Fibroblast of mammary gland (primary cell): ENCODE measurements around the gene CENPO.

ENCODE experiments used
- DNase-seq: peaks from one replicate; pipeline ENCODE4 v3.0.0-alpha.2; 2010; ENCODE audit warnings: low read depth
- H3K4me3 ChIP-seq: 2 replicates; pipeline ENCODE4 v1.5.1; 2011; ENCODE audit warnings: low read depth, mild to moderate bottlenecking, low read length, moderate library complexity; ENCODE audit not compliant: control insufficient read depth
- CTCF ChIP-seq: conservative IDR thresholded peaks from 2 replicates; pipeline ENCODE4 v1.5.1; 2011; ENCODE audit warnings: low read depth, low read length, inconsistent platforms; ENCODE audit not compliant: control insufficient read depth, insufficient read depth

CENPO gene

DNA sequence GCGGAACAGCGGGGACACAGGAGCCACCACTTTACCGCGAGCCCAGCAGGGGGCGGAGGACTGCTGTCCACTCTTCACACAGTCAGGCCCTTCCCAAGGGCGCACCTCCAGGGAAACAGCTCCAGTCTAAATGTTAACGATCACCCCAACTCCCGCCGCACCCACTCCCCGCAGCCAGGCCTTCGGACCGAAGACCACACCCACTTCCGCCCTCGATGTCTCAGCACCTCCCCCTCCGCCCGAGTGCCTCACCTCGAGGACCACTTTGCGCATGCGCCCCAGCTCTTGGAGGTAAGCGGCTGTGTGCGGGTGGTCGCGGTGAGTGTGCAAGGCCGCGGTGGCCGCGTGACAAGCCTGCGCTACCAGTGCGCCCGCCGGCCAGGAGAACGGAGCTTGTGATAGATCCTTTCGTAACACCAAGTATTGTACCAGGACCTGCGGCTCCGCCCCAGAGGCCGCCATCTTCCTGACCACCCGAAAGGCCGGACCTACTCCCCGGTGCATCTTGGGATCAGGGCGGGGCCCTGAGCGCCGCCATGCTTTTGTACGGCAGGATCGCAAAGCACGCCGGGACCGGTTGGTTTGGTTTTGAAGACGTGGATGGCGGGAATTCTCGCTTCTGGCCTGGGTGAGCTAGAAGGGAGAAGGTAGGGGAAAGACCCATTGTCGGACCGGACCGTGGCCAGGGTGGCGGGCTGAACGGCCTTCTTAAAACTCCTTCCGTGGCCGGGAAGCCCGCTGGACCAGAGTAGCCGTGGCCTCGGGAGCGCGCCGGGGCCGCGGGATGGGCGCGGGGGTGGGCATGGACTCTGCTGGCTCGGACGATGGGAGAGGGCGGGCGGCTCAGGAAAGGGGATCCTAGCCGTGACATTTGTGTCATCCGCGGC is at the start of gene CENPO, which contains the start of gene PTRHD1:
Gene CENPO, plus strand, starts transcription at position 552 of the 887 bp plus-strand sequence. CDS start 495 bp downstream, outside the sequence.
Gene PTRHD1, minus strand, starts transcription at position 518 of the 887 bp plus-strand sequence. Its CDS starts 14 bp downstream, at position 504.
- TF ChIP-seq CTCF: peak; percentile 65
- peak within 1 kb of the TSS; percentile 79 for H3K4me3 ChIP-seq
- peak; percentile 94 for DNase-seq

DNA sequence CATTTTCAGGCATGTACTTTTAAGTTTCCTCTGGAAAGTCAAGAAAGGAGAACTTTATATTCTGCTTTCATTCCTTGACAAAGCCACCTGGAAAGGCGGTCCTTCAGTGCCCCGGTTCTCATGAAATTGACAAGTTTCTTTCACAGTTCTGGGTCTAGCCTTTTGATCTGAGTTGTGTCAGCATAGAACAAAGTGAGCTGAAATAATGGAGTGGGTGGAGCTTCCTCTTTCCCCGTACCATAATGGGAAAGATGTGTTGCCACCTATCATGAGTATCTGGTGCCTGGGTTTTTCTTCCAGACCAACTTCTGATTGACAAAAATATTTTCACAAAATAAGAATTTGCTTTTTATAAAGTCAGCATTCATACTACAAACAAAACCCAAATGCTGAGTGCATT is 49.3 kb upstream of the CENPO start:
- DNase-seq: no peak
- no peak for TF ChIP-seq CTCF
- H3K4me3 ChIP-seq: no peak overlapping the region

GRCh38 chr2:24744356-24744755 is 48.9 kb upstream of the CENPO start:
- no peak for TF ChIP-seq CTCF
- H3K4me3 ChIP-seq: no peak overlapping the region
- DNase-seq: no peak

- TF ChIP-seq CTCF: no peak
- no peak overlapping the region for H3K4me3 ChIP-seq
- no peak for DNase-seq
These were observed 47.4 kb upstream of the CENPO start for GRCh38 chr2:24745825-24746224.

DNA sequence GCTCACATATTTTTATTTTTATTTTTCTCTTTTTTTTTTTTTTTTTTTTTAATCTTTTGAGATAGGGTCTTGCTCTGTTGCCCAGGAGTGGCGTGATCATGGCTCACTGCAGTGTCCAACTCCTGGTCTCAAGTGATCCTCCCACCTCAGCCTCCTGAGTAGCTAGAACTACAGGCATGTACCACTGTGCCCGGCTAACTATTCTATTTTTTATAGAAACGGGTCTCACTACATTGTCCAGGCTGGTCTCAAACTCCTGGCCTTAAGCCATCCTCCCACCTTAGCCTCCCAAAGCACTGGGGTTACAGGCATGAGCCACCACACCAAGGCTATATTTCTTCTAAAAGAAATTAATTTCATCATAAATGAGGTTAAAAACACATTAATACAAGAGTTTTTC is 45.9 kb upstream of the CENPO start:
- DNase-seq: no peak
- H3K4me3 ChIP-seq: no peak overlapping the region
- no peak for TF ChIP-seq CTCF

DNA sequence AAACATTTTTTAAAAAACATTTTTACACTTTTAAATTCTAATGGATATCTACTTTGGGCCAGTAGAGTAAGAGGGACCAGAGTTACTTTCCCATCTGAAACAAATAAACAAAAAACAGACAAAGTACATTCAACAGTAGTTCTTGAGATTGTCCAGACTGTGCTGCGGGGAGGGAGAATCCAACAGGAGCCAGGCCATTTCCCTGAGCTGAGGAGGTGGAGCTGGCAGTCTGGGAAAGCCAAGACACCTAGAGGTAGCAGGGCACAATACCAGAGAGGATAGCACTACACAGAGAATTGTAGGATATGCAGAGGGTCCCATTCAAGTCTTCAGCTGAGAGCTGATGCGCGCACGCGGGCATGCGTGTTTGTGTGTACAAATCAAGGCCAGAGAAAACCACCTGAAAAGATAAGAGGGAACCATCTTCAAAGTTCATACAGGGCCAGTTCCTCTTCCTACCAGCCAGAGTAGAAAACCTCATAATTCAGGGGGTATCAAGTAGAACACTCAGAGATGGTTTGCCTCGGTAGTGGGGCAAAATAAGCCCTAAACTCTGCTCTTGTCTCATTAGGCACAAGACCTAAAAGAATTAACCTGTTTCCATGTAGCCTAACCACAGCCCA is 44.0 kb upstream of the CENPO start:
- TF ChIP-seq CTCF: no peak

More for the DNA sequence above, 44.0 kb upstream of the CENPO start:
- no peak for DNase-seq
- H3K4me3 ChIP-seq: no peak overlapping the region
